HCT116 (cell line): Measurements from ENCODE around the gene EFCAB10. TPM values are rescaled to one million over a fixed set of nuclear protein-coding genes. Genes with fewer than 3 reads are reported as not detected.

Experiments used
- ATAC-seq: fragments of 200-7000 bp; cut with Tn5 transposase; 2 replicates; pipeline ENCODE4 v1.9.1; 2020; ENCODE audit warnings: mild to moderate bottlenecking, moderate library complexity
- BruUV-seq: library from RNA; stranded (reverse); fragments of 400-500 nt; replicated peaks from 2 replicates; lab custom pipeline; 2021; lab: Mats Ljungman, UMichigan
- CTCF ChIA-PET: fragments of 300-600 bp; sonication (Branson Sonifier 250); formaldehyde crosslinking; loops from one replicate; lab custom pipeline; 2021; ENCODE audit warnings: antibody characterized with exemption; lab: Charles Lee
- POLR2A ChIA-PET: fragments of 300-600, 350-600 bp; sonication (Branson Sonifier 250); formaldehyde crosslinking; loops from one replicate; lab custom pipeline; 2021; ENCODE audit warnings: antibody characterized with exemption; lab: Charles Lee
- RAD21 ChIA-PET, 2 experiments: fragments of 300-600 bp; sonication (Branson Sonifier 250); formaldehyde crosslinking; loops; one replicate each; lab custom pipeline; 2023; ENCODE audit warnings: low total read pairs in 2 of 2; ENCODE audit not compliant: uncharacterized antibody in 2 of 2, unreplicated experiment in 2 of 2, low non-redundant PET in 1 of 2; lab: Charles Lee
- DNase-seq: peaks from one replicate; pipeline ENCODE4 v3.0.0-alpha.2; 2010; ENCODE audit warnings: low read depth, low spot score
- H2AFZ ChIP-seq: fragments of 200-600 bp; shearing (Covaris generic), sonication (generic); 2 replicates; pipeline ENCODE4 v1.6.1; 2017; ENCODE audit warnings: low read depth, mixed run types, mixed read lengths, antibody characterized with exemption, low read length; ENCODE audit not compliant: poor library complexity, severe bottlenecking
- H3K27ac ChIP-seq: 2 replicates; pipeline ENCODE4 v1.5.1; 2012; ENCODE audit warnings: low read depth, low read length
- H3K27me3 ChIP-seq: fragments of 200-600 bp; sonication (generic); 2 replicates; pipeline ENCODE4 v1.6.1; 2016; ENCODE audit warnings: mixed run types, low read length, mixed read lengths; ENCODE audit not compliant: insufficient read depth
- H3K36me3 ChIP-seq, 2 experiments: fragments of 200-500 bp in 1 of 2; fragments of 200-600 bp in 1 of 2; sonication (Bioruptor generic) in 1 of 2; sonication (generic) in 1 of 2; 2 replicates each; pipeline versions ENCODE4 v1.5.1 to v1.6.1; 2014 to 2016; ENCODE audit warnings: low read length in 2 of 2, inconsistent platforms in 1 of 2, mixed read lengths in 1 of 2, mixed run types in 1 of 2; ENCODE audit not compliant: insufficient read depth in 2 of 2, control insufficient read depth in 1 of 2
- H3K4me1 ChIP-seq, 2 experiments: fragments of 200-600 bp in 1 of 2; sonication (generic) in 1 of 2; 2 replicates each; pipeline versions ENCODE4 v1.5.1 to v1.6.1; 2012 to 2017; ENCODE audit warnings: low read length in 2 of 2, inconsistent platforms in 1 of 2, mild to moderate bottlenecking in 1 of 2, mixed read lengths in 1 of 2, mixed run types in 1 of 2, moderate library complexity in 1 of 2; ENCODE audit not compliant: insufficient read depth in 2 of 2, control insufficient read depth in 1 of 2
- H3K4me2 ChIP-seq: fragments of 200-600 bp; sonication (generic); 2 replicates; pipeline ENCODE4 v1.6.1; 2017; ENCODE audit warnings: mixed run types, low read length, mixed read lengths
- H3K4me3 ChIP-seq, 2 experiments: fragments of 200-600 bp in 1 of 2; sonication (generic) in 1 of 2; replicated peaks in 1 of 2; 2 replicates each; pipeline ENCODE4 v1.5.1; 2011 to 2016; ENCODE audit warnings: low read length in 2 of 2, control low read depth in 1 of 2, low read depth in 1 of 2, mild to moderate bottlenecking in 1 of 2, mixed read lengths in 1 of 2, mixed run types in 1 of 2
- H3K79me2 ChIP-seq: fragments of 200-600 bp; sonication (generic); 2 replicates; pipeline ENCODE4 v1.6.1; 2017; ENCODE audit warnings: mild to moderate bottlenecking, mixed run types, low read length, moderate library complexity, mixed read lengths; ENCODE audit not compliant: insufficient read depth
- H3K9ac ChIP-seq: fragments of 200-600 bp; sonication (generic); 2 replicates; pipeline ENCODE4 v1.6.1; 2016; ENCODE audit warnings: low read length, mixed read lengths
- H3K9me2 ChIP-seq: fragments of 200-600 bp; sonication (generic), shearing (Covaris generic); 2 replicates; pipeline ENCODE4 v1.6.1; 2017; ENCODE audit warnings: mixed run types, mild to moderate bottlenecking, moderate library complexity; ENCODE audit not compliant: insufficient read depth
- H3K9me3 ChIP-seq, 2 experiments: fragments of 200-500 bp in 1 of 2; fragments of 200-600 bp in 1 of 2; sonication (Bioruptor generic) in 1 of 2; sonication (generic) in 1 of 2; 2 replicates each; pipeline ENCODE4 v1.6.1; 2014 to 2017; ENCODE audit warnings: low read length in 2 of 2, mixed read lengths in 2 of 2, inconsistent platforms in 1 of 2, low read depth in 1 of 2, mild to moderate bottlenecking in 1 of 2, mixed run types in 1 of 2, moderate library complexity in 1 of 2; ENCODE audit not compliant: control insufficient read depth in 1 of 2, insufficient read depth in 1 of 2
- H4K20me1 ChIP-seq: fragments of 200-600 bp; sonication (generic), shearing (Covaris generic); 2 replicates; pipeline ENCODE4 v1.6.1; 2017; ENCODE audit warnings: mixed run types, mild to moderate bottlenecking, moderate library complexity; ENCODE audit not compliant: insufficient read depth
- ATF3 ChIP-seq: IDR thresholded peaks from 2 replicates; pipeline ENCODE4 v1.6.1; 2012
- CBX3 ChIP-seq: IDR thresholded peaks from 2 replicates; pipeline ENCODE4 v1.6.1; 2012; ENCODE audit warnings: low read depth
- CTCF ChIP-seq, 3 experiments: fragments of 200-600 bp in 1 of 3; sonication (generic) in 1 of 3; IDR thresholded peaks in 2 of 3; conservative IDR thresholded peaks in 1 of 3; 2 replicates each; pipeline ENCODE4 v1.5.1; 2012 to 2017; ENCODE audit warnings: low read depth in 2 of 3, low read length in 2 of 3, antibody characterized with exemption in 1 of 3, borderline replicate concordance in 1 of 3, control low read depth in 1 of 3, mild to moderate bottlenecking in 1 of 3, mixed read lengths in 1 of 3, mixed run types in 1 of 3, moderate library complexity in 1 of 3; ENCODE audit not compliant: insufficient read depth in 1 of 3
- EGR1 ChIP-seq: IDR thresholded peaks from 2 replicates; pipeline ENCODE4 v1.6.1; 2012; ENCODE audit warnings: low read depth
- ELF1 ChIP-seq: IDR thresholded peaks from 2 replicates; pipeline ENCODE4 v1.6.1; 2012; ENCODE audit warnings: low read depth, borderline replicate concordance
- EZH2phosphoT487 ChIP-seq: fragments of 200-600 bp; IDR thresholded peaks from 2 replicates; pipeline ENCODE4 v1.6.1; 2018; ENCODE audit warnings: antibody characterized with exemption, borderline replicate concordance
- FOSL1 ChIP-seq: IDR thresholded peaks from 2 replicates; pipeline ENCODE4 v1.6.1; 2012; ENCODE audit warnings: low read depth
- JUND ChIP-seq: IDR thresholded peaks from 2 replicates; pipeline ENCODE4 v1.6.1; 2012
- POLR2A ChIP-seq: IDR thresholded peaks from 2 replicates; pipeline ENCODE4 v1.7.0; 2011; ENCODE audit warnings: borderline replicate concordance; ENCODE audit not compliant: insufficient read depth, insufficient read length; ENCODE audit errors: extremely low read depth
- REST ChIP-seq: IDR thresholded peaks from 2 replicates; pipeline ENCODE4 v1.6.1; 2012; ENCODE audit warnings: low read depth
- SIN3A ChIP-seq: IDR thresholded peaks from 2 replicates; pipeline ENCODE4 v1.6.1; 2012; ENCODE audit warnings: low read depth
- SP1 ChIP-seq: IDR thresholded peaks from 2 replicates; pipeline ENCODE4 v1.6.1; 2012; ENCODE audit warnings: low read depth
- SRF ChIP-seq: IDR thresholded peaks from 2 replicates; pipeline ENCODE4 v1.6.1; 2012; ENCODE audit warnings: low read depth
- YY1 ChIP-seq: IDR thresholded peaks from 2 replicates; pipeline ENCODE4 v1.6.1; 2011; ENCODE audit warnings: low read length, low read depth, moderate library complexity, mild to moderate bottlenecking; ENCODE audit not compliant: insufficient replicate concordance; ENCODE audit errors: extremely low read depth
- ZBTB33 ChIP-seq: IDR thresholded peaks from 2 replicates; pipeline ENCODE4 v1.6.1; 2011; ENCODE audit warnings: mild to moderate bottlenecking, low read length, moderate library complexity; ENCODE audit not compliant: insufficient replicate concordance; ENCODE audit errors: extremely low read depth
- ZNF274 ChIP-seq: fragments of 200-500 bp; sonication (Bioruptor generic); IDR thresholded peaks from 2 replicates; pipeline ENCODE4 v1.6.1; 2014; ENCODE audit warnings: mild to moderate bottlenecking, low read depth, low read length, inconsistent platforms
- intact Hi-C: fragments of 100-400 bp; cut with micrococcal nuclease; formaldehyde crosslinking; loops from 2 replicates; pipeline ENCODE4 v1.10.0; 2022
- total RNA-seq: library from RNA; stranded (reverse); gene quantifications from one replicate; pipeline ENCODE4 v1.2.1, GENCODE V29; 2021; ENCODE audit not compliant: unreplicated experiment

The EFCAB10 gene
- total RNA-seq, 1 experiment from 2014 or later: 1.7 TPM

GRCh38 chr7:105625986-105626385 lies 44.7 kb upstream of the EFCAB10 start (continued):
- no peak for TF ChIP-seq EZH2phosphoT487

GRCh38 chr7:105623906-105624305 lies 42.6 kb upstream of the EFCAB10 start:
- RAD21 ChIA-PET: no interaction called here
- ATAC-seq (no peak), DNase-seq (no peak)
- no peaks in the 10 kb centered on the region for H3K9me2 ChIP-seq
- no peaks in the 10 kb centered on the region for H3K4me1 ChIP-seq
- H3K36me3 ChIP-seq: no peaks in the 10 kb centered on the region; a peak in 1 of 4 replicates
- H3K9me3 ChIP-seq: peaks cover 0 to 9% of the 10 kb centered on the region in 2 experiments; a peak in 1 of 4 replicates
- intact Hi-C loops: no loop called here
- CTCF ChIA-PET: no interaction called here
- no peak overlapping the region for H3K4me3 ChIP-seq
- no peaks in the 10 kb centered on the region for H3K79me2 ChIP-seq
- POLR2A ChIA-PET: no interaction called here
- H4K20me1 ChIP-seq: no peaks in the 10 kb centered on the region
- H2AFZ ChIP-seq: no peak overlapping the region
- no peaks in the 10 kb centered on the region for H3K27me3 ChIP-seq
- no peak overlapping the region for H3K4me2 ChIP-seq
- H3K27ac ChIP-seq: no peak overlapping the region
- TF ChIP-seq ZNF274 (no peak), CTCF (IDR thresholded peaks at IDR 0.05 in 2 of 3, conservative IDR thresholded peaks at IDR 0.05 in 1 of 3; ENCODE audit: borderline replicate concordance in 1 of 3, insufficient read depth in 1 of 3, low read depth in 2 of 3, low read length in 2 of 3) (no peak), JUND (no peak), YY1 (no peak), ZBTB33 (no peak), EZH2phosphoT487 (no peak), SP1 (no peak), SIN3A (no peak), SRF (no peak), FOSL1 (no peak), EGR1 (no peak), ELF1 (no peak), CBX3 (no peak), REST (no peak), POLR2A (no peak), ATF3 (no peak)
- TF ChIP-seq, all 23 proteins: peak for 0
- no TSS peak for BruUV-seq
- H3K9ac ChIP-seq: no peak overlapping the region
